OCI-LY7 (cell line): Measurements from ENCODE around the gene ITGAD.

Experiments
- CTCF ChIP-seq: fragments of 200-600 bp; sonication (generic); conservative IDR thresholded peaks from 2 replicates; pipeline ENCODE4 v1.5.1; 2014; ENCODE audit warnings: mild to moderate bottlenecking, antibody characterized with exemption, low read length, moderate library complexity, mixed read lengths
- EZH2phosphoT487 ChIP-seq: fragments of 200-600 bp; sonication (generic); IDR thresholded peaks from 2 replicates; pipeline ENCODE4 v1.6.1; 2018; ENCODE audit warnings: low read depth, borderline replicate concordance, mild to moderate bottlenecking, mixed run types, antibody characterized with exemption, low read length, moderate library complexity, mixed read lengths

- TF ChIP-seq CTCF, result no peak
- no peak for TF ChIP-seq EZH2phosphoT487
Observed at GRCh38 chr16:31413943-31414342, 20.8 kb downstream of the ITGAD start.
